Hematopoietic multipotent progenitor cell treated with erythropoietin and hydrocortisone succinate and interleukin-3 and kit ligand, for 8 days (in vitro differentiated cells): ENCODE measurements around the gene UAP1.

Experiments
- DNase-seq: peaks from one replicate; pipeline ENCODE4 v3.0.0-alpha.2; 2015

The UAP1 gene

DNA sequence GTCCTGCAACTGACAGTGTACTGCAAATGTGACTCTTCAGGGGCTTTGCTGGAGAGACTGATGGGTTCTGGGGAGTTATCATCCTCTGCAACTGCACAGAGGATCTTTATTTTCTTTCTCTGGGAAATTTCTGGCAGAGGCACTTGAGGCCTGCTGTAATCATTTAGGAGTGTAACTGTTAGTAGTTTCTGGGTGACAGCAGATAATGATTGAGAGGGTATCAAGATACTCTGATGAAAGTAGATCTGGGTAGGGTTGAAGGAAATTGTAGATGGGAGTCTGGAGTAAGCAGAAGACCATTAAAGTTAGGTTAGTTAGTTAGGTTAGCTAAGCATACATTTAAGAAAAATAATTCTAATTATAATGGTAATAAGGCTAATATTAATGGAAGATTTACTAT is 59.7 kb downstream of the UAP1 start:
- DNase-seq = no peak

DNA sequence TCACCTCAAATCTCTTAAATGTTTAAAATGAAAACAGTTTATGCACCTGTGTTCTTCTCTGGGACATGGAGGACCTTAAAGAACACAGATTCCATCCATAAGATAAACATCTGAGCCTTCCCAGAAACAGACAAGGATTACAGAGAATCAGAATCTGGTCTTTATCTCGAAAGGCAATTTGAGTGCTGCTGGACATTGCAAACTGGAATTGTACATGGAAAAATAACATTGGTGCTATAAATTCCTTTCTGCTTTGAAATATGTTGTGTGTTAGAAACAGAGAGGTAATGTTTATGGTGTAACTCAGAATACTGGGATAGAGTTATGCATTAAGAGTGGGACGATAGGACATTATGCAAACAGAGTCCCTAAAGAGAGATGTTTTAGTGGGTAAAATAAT is 64.2 kb downstream of the UAP1 start:
- no peak for DNase-seq

GRCh38 chr1:162626094-162626493 is 64.6 kb downstream of the UAP1 start:
- DNase-seq = no peak

DNA sequence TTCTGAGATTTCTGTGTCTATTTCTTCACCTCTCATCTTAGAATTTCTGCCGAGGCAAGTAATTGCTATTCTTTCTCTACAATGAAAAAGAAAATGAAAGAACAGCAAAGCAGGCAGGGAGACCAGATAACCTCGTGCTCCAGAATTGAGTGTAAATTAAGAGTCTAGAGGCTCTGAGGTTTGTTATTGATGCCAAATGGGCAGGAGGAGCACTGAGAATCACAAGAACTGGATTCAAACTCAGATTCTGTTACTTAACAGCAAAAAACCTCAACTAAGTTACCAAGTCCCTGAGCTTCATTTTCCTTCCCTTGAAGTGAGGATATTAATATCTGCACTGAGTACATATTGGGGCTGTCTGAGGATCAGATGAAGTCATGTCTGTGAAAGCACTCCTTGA is 65.2 kb downstream of the UAP1 start:
- no peak for DNase-seq

DNA sequence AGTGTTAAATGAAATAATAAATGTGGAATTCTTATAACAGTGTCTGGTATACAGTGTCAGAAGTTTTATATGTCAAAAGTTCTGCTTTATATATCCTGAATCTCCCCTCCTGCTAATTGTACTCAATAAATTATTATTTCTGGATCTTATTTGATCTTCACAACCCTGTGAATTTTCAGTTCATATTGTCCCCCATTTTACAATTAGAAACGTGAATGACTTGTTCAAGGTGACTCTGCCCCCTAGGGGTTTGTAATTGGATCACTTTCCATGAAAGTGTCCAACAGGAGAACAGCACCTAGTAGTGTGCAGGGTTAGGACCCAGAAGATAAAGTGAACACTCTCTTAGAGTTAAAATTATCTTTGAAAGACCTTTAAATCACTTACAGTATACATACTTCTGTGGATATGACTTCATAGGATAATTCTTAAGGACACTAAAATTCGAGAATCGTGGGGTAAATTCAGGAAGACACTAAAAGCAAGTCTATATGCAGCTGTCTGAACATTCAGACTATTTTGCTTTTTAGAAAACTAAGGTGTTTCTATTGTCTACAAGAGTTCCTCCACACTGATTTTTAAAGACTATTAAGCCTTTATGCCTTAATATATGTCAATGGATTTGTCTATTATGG is 66.3 kb downstream of the UAP1 start:
- peak; percentile 55 for DNase-seq

- DNase-seq = no peak
Measured at GRCh38 chr1:162629077-162629627, 67.6 kb downstream of the UAP1 start.

DNA sequence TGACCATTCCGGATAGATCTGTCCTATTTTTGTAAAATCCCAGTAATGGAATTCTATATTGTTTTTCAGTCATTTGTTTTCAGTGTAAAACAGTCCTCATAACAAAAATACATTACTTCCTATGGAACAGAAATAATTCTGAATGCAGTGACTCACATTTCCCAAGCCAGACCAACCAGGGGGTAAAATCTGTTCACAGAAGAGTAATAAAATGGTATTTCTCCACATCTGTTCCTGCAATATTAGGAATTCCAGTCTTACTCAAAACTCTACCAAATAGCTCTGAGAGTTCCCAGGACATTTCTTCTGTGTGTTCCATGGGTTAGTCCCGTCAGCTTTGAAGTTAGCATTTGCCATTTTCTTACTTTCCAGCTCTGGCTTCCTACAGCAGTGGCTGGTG is 68.1 kb downstream of the UAP1 start:
- DNase-seq = no peak

GRCh38 chr1:162631546-162632191 is 70.1 kb downstream of the UAP1 start:
- DNase-seq = peak; percentile 5

- DNase-seq = no peak
Measured at GRCh38 chr1:162632217-162632666, 70.7 kb downstream of the UAP1 start, which contains the start of gene DDR2. DDR2 (plus strand) TSS chr1:162632464; CDS start chr1:162719064, 86,600 bp downstream.

GRCh38 chr1:162632698-162633080 is 71.2 kb downstream of the UAP1 start:
- no peak for DNase-seq

DNA sequence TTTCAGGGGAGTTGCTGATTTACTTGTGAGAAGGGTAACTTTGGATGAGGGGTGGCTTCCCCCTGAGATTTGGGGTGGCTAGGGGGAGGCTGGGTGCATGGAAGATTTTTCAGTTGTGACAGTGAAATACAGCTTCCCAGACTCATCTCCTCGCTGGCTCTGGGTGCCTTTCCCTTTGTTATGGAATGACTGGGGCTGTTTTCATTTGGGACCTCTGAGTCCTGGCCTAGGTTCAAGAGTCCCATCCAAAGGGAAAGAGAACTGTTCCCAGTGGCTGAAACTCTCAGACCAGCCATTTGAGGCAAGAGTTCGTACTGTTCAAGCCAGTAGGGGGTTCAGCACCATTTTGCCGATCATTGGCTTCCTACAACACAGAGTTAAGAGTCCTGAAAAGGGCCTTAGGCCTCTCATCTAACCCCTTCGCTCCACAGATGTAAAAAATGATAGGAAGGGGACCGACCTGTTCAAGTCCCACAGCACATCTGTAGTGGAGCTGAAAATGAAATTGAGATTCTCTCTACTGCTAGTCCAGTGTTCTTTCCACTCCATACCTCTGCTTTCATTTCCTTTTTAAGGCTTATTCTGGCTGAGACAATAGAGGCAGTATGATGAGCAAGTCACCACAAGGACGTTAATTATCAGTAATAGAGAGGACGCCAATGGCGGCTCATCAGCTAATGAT is 71.7 kb downstream of the UAP1 start:
- no peak for DNase-seq

GRCh38 chr1:162635418-162635817 is 73.9 kb downstream of the UAP1 start:
- DNase-seq = no peak

GRCh38 chr1:162639718-162640117 is 78.2 kb downstream of the UAP1 start:
- DNase-seq = no peak

GRCh38 chr1:162641114-162641513 is 79.6 kb downstream of the UAP1 start:
- DNase-seq = no peak

DNA sequence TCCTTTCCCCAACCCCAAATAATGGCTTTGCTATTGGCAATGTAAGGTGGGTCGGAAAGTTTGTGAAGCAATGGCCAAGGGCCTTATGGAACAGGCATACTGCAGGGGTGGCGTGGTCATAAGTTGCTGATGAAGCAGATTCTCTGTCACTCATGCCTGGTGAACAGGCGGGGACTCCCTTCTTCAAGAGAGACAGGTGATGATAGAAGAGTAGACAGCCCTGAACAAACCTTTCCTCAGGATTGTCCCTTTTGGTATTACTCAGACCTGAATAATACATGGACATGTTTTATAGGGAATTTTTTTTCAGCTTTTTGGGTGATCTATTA is 83.4 kb downstream of the UAP1 start:
- no peak for DNase-seq

GRCh38 chr1:162645666-162646065 is 84.1 kb downstream of the UAP1 start:
- no peak for DNase-seq

DNA sequence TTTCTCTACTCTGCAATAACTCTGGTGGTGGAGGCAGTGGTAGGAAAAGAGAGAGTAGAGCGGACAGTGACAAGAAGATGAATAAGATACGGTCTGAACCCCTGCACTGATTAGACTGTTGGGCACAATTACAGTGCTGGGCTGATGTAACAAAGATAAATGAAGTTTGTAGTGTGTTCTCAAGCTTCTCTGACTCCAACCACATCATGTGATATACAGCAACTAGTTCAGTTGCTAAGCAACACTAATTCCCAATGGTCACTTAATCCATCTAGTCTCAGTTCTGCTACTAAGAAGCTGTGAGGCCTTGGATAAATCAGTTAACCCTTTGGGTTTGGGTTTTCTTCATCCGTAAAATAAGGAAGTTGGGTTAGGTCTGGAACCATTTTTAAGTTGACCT is 88.1 kb downstream of the UAP1 start:
- no peak for DNase-seq
